NCI-H2107 treated with DMSO at 0.1 percent for 48 hours (cell line): ENCODE results near the gene PRKCH.

Experiments
- DNase-seq: peaks from one replicate; lab custom pipeline; 2025; ENCODE audit not compliant: unreplicated experiment; lab: John Stamatoyannopoulos, UW

Gene PRKCH

DNA sequence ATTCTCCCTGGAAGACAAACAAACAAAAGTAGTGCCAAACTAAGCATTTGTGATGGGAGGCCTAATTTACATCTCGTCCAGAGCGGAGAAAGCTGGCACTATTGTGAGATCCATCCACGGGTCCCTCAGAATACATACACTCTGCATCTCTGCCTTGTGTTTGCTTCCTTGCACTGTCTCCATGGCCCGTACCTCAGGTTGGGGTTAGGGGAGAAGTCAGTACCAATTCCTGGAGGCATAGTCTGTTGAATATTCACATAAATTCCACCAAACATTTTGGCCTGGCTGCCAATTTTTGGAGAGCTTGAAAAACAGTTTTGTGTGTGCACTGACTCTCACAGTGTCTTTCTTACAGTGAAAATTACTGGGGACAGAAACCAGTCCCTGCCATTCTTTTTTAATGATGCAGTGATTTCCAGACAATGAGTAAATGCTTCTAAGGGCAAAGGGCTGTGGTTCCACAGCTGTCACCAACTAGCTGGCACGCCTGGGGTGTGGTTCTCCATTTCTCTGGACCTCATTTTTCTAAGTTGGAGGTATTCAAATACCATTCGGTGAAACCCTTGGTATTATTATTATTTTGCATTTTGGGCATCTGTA lies 254.3 kb downstream of the PRKCH start:
- no peak for DNase-seq

DNA sequence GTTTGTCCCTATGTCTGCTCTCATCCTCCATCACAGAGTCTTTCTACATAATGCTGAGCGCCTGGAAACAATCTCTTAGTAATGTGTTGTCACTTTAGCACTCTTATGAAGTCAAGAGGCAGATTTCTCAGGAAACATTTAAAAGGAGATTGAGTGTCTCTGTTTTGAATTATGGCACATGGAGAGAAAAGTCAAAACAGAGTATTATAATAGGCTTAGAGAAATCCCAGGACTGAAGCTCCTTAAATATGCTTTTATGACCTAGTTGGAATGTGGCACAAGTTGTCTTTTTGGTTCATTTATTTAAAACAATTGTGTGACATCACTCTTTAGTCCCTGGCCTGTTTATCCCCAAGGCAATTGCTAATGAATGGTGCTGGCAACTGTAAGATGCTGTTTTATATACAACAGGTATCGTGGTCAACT lies 256.1 kb downstream of the PRKCH start:
- peak; percentile 36 for DNase-seq

DNA sequence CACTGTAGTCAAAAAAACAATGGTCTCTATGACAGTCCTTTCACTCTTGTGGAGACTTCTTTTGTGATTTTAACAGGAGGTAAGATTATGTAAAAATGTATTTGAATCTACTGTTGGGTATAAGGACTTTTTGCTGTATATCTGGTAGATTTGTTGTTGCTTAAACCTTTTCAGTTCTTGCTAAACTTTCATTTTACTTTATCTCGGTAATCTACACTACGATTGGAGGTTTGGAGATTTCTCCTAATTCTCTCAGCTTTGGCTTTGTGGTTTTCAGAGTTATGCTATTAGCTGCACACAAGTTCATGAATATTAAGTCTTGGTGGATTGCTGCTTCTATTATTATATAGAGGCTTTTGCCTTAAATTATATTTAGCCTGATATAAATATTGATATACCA lies 257.4 kb downstream of the PRKCH start:
- DNase-seq, result no peak

GRCh38 chr14:61581340-61581739 lies 260.0 kb downstream of the PRKCH start:
- DNase-seq, result no peak

- DNase-seq, result no peak
Measured at GRCh38 chr14:61581955-61582615, 260.7 kb downstream of the PRKCH start.

- no peak for DNase-seq
Measured at GRCh38 chr14:61582815-61583214, 261.4 kb downstream of the PRKCH start.

GRCh38 chr14:61584331-61584741 lies 263.0 kb downstream of the PRKCH start:
- no peak for DNase-seq

DNA sequence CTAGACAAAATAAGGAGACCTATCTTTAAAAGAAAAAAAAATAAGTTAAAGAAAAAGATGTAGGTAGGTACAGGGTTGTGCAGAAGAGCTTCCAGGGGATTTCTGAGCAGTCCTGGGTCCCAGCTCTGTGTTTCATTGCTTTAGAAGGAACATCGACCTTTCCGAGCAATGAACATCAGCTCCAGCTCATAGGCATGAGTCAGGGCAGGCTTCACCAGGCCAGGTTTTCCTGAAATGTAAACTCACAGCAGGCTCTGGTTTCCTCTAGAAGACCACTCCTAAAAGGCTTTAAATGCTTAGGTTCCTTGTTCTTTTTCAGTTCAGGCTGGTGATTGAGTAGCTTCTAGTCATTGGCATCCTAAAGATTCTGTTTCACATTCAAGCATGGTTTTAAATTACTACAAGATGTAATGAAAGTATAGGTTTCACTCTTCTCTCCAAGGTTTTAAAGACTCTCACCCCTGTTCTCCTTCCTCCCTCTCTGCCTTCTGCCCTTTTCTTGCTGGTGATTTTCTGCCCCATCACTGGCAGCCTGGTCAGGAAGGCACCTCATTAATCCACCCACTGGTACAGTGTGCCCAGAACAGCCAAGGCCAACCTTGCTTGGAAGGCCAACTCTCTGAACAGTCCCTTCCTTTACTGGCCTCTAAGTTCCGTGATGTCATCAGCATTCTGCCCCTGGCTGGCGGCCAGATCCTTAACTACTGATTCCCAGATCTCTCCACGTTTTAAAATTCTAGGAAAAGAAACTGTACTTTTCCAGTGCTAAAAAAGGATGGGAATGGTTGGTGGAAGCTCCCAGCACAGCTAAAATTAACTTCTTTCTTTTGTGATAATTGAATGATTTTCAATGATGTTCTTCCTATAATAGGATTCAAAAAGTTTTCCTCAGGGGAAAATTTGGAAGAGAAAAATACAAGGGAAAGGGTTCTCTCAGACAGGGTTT lies 264.5 kb downstream of the PRKCH start:
- DNase-seq, result no peak

- no peak for DNase-seq
Measured at GRCh38 chr14:61586544-61587055, 265.2 kb downstream of the PRKCH start.

DNA sequence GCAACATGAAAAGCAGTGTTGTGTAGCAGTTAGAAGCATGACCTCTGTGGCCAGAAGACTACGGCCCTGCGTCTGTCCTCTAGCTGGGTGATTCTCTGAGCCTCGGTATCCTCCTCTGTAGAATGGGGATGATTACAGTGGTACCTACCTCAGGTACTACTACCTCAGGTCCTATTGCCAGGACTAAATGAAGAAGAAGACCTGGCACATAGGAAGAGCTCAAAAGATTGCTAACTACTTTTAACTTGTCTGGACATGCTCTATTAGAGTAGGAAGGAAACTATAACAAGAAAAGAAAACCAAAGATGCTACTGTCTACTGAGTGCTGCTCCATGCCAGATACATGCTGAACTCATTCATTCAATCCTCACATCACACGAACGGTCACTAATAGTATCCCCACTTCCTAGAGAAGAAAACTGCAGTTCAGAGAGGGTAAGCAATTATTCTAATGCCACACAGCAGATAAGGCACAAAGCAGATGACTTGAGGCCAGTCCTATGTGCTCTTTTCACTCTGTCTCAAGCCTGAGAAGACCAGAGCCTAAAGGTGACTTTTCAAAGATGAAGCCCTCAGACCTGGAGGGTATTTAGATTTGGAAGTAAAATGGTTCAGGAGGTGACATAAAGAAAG lies 265.8 kb downstream of the PRKCH start:
- no peak for DNase-seq

- peak; percentile 59 for DNase-seq
Measured at GRCh38 chr14:61588419-61588901, 267.1 kb downstream of the PRKCH start.

DNA sequence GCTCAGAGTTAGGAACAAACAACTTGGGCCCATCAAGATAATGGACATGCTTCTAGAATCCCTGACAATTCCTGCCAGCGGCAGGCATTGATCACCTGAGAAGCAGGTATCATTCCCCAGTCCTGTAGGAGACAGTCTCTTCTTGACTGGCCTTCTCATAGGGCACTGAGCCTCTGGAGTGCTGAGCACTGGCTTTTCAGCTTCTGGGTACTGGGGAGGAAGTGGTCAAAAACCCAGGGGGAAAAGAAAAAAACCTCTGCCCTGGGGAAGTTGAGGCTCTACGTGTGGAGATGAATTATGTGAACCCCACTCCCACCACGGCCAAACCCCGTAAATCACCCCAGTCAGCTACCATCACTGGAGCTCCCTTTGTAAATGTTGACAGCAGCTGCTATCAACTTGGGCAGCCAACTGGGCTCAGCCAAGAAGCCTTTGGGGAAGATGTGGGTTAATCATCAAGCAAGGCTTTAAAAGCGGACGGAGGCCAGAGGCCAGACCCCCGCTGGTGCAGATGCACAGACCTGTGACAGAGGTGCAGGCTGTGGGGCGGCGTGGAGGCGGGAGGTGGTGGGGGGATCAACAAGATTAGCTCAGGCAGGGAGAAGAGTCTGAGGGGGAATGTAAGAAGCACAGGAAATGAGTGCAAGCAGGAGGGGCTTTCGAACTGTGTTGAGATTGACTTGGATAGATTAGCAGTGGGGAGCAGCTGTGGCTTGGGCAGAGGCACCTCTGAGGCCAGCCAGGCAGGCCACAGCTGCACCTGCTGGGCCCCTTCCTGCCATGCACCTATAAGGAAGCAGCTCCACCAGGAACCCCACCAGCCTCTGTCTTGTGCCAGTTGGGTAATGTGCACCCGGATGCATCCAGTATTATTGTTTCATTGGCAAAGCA lies 268.6 kb downstream of the PRKCH start:
- no peak for DNase-seq

DNA sequence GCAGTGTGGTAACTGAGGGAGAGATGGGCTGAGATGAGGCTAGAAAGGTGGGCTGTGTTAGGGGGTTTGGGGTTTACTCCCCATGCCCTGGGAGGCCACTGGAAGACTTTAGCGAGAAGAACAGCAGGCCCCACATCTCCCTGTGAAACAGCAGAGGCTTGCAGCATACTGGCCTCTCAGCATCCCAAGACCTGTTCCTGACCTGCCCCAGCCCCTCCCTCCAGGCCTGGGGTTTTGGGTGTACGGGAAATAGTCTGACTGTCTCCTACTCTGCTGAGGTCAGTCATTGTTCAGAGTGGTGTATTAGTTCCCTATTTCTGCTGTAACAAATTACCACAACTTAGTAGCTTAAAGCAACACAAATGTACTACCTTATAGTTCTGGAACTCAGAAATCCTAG lies 270.5 kb downstream of the PRKCH start:
- no peak for DNase-seq

DNA sequence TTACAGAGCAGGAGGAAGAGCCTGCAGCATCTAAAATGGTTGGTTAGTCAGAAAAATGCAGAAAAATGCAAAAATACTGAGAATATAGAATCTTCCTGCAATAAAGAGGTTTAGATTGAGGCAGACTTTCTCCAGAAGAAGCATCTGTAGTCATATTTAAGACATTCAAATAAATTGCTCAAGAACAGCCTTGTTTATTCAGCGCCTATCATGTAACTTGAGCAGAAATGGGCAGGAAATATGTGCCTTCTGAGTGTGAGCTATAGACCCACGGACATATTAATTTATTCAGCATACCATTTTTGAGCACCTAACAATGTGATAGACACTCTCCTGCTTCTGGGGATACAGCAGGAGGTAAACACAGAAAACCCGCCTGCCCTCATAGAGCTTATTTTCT lies 272.0 kb downstream of the PRKCH start:
- DNase-seq, result no peak

DNA sequence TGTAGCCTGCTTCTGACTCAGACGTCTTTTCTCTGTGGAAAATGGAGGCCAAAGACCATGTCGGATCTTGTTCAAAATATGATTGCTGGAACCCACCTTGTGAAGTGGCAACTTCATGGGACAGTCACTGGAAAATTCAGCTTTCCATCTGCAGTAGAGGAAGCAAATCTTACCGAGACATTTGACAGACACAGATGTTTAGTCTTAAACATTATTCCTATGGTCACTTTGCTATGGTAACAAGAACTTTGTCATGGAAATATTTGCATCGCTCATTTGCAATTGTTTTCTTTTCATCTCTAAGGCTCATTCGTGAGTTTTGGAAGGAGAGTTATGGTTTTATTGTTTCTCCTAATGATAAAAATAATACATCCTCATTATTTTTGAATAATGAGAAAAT lies 275.6 kb downstream of the PRKCH start:
- DNase-seq, result no peak

GRCh38 chr14:61598980-61599379 lies 277.6 kb downstream of the PRKCH start:
- DNase-seq, result no peak

DNA sequence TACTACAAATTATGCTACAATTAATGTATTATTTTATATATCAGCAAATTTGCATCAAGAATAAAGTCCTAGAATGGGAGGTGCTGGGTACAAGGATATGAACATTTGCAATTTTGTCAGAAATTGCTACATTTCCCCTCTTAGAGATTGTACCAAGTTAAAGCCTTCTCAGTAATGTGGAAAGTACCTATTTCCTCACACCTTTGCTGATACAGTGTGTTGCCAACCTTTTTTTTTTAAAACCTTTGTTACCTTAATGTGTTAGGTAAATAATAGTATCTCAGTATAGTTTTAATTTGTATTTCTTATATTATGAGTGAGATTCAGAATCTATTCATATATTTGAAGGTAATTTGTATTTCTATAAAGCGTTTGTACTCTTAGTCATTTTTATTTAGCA lies 278.6 kb downstream of the PRKCH start:
- DNase-seq, result no peak
